NCI-H2196 (cell line): ENCODE measurements around the gene ALDH18A1.
A peak's percentile ranks its signal among the peaks of the same experiment; 100 is the strongest.

ENCODE experiments used
- DNase-seq: peaks from one replicate; lab custom pipeline; 2025; ENCODE audit not compliant: unreplicated experiment; lab: John Stamatoyannopoulos, UW

Gene ALDH18A1

GRCh38 chr10:95579835-95580535 lies 76.5 kb downstream of the ALDH18A1 start:
- no peak for DNase-seq

GRCh38 chr10:95579292-95579691 lies 77.2 kb downstream of the ALDH18A1 start:
- no peak for DNase-seq

- no peak for DNase-seq
Measured at GRCh38 chr10:95578619-95579018, 77.9 kb downstream of the ALDH18A1 start.

- DNase-seq = no peak
Measured at GRCh38 chr10:95574649-95575365, 81.7 kb downstream of the ALDH18A1 start.

DNA sequence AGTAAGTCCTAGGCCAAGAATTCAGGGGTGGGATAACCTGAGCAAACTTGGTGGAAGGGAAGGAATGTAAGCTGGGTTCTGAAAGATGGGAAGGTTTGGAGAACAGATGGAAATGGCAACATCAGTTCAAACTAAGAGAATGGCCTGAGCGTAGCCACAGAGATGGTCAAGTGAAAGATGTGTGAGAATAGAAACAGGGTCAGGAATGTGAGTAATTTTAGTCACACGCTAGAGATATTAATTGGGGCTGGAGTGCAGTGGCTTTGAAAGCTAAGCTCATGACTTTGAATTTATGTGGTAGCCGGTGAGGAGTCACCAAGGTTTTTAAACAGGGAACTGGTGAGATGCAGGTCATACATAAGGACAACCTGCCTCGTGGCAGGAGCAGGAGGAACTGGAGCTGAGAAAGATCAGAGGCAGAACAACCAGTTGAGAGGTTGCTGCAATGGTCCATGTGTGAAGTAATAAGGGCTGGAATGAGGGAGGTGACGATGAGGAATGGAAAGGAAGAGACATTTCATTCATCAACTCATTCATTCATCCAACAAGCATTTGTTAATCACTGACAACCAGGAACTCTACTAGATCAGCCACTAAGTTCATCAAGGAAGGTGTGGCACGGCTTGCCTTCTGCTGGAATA lies 82.4 kb downstream of the ALDH18A1 start:
- DNase-seq = no peak

DNA sequence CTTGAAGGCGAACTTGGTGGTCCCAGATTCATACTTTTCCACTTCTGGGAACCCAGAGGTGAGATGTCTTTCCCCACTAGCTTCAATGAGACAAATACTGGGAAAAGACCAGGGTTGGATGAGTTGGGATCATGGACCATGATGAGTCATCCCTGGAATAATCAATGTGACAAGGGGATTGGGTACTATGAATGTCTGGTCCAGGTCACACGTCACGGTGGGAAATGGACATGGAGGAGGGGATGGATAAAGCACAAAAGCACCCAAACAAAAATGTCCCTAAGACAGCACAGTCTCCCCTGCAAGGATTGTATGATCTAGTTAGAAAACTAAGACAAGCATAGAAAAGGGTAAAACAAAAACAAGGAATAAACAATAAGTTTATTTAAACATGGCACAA lies 83.0 kb downstream of the ALDH18A1 start:
- DNase-seq = no peak

GRCh38 chr10:95572131-95572820 lies 84.2 kb downstream of the ALDH18A1 start:
- no peak for DNase-seq

- no peak for DNase-seq
Measured at GRCh38 chr10:95571390-95571789, 85.1 kb downstream of the ALDH18A1 start.

GRCh38 chr10:95569368-95569767 lies 87.1 kb downstream of the ALDH18A1 start:
- DNase-seq = no peak

DNA sequence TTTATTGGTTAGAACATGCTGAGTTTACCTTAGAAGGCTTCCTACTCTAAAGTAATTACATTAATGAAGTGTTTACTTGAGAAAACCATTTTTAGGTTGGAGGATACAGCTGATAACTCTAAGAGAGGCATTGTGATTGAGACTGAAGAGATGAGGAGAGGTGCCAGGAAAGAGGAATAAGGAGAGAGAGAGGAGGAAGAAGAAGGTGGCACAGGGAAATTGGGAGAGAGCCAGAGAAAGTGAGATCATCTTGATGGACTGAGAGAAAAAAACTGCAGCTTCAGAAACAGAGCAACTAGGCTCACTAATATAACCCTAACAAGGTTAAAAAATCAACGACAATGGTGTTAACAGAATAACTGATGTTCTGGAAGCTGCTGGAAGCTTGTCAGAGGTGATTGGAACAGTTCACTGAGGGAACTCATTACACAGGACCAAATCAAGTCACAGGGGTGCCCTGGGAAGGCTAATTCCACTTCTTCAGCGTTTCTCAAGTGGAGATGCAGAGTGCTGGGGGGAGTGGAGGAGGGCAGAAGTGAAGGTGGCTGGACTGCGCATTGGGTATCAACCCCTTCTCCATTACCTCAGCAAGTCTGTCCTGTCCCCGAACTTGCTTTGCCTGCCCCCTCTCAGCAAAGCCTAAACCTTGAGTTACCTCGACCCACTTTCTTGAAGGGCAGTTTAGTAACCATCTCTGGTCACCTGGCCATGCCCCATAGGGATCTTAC lies 88.4 kb downstream of the ALDH18A1 start:
- peak; percentile 6 for DNase-seq

DNA sequence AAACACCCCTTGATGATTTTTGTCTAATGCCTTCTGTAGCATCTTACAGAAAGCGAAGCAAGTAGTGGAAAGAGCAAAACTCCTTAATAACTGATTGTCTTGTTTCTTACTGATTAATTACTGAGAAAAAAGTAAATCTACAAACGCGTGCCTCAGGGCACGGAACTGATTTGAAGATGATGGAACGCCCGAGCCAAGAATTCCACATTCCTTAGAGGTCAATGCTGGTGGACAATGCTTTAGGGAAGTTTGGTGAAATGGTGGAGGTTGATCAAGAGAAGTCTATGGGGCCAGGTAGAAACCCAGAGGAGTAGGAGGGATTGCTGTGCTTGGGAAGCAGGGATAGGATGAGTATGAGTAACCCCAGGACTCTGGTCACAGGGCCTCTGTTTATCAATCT lies 90.4 kb downstream of the ALDH18A1 start:
- no peak for DNase-seq

- no peak for DNase-seq
Measured at GRCh38 chr10:95565336-95565735, 91.2 kb downstream of the ALDH18A1 start.

DNA sequence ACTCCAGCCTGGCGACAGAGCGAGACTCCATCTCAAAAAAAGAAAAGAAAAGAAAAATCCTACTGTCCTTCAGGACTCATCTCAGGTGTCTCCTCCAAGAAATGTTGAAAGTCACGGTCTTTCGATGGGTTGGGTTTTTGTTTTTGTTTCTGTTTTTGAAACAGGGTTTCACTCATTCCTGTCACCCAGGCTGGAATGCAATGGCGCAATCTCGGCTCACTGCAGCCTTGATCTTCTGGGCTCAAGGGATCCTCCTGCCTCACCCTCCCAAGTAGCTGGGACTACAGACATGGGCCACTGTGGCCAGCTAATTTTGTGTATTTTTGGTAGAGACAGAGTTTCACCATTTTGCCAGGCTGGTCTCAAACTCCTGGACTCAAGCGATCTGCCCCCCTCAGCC lies 92.2 kb downstream of the ALDH18A1 start:
- DNase-seq = no peak

- DNase-seq = no peak
Measured at GRCh38 chr10:95562341-95562965, 94.1 kb downstream of the ALDH18A1 start.

GRCh38 chr10:95561864-95562177 lies 94.7 kb downstream of the ALDH18A1 start:
- DNase-seq = no peak

DNA sequence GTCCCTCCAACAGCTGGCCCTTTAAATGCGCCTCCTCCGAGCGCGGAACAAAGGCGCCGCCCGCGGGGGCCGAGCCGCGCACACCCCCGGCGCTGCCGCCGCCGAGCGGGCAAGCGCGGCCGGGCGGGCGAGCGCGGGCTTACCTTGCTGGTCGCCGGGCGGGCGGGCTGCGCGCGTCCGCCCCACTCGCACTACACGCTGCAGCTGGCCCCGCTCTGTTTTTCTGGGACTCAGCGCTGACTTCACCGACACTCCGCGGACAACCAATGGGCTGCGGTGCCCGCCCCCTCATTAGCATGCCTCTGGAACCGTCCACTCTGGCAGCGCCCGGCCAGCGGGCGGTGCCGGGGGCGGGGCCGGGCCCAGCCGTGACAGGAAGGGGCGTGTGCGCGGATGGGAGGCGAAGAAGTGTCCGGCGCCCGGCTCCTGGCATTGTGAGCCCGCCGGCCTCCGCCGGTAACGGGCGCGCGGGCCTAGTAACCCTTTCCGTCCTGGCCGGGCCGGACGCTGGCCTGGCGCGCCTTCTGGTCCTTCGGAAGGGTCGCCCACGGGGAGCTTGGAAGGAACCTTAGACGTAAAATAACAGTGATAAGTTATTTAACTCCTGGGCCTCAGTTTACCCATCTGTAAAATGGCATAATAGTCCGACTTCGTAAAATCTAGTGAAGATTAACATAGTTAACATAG lies 95.2 kb downstream of the ALDH18A1 start, which contains the start of gene SORBS1:
Gene SORBS1, minus strand, starts transcription at position 195 of the 687 bp plus-strand sequence. CDS start 120,236 bp downstream, outside the sequence.
- DNase-seq = peak; percentile 89

- peak; percentile 2 for DNase-seq
Measured at GRCh38 chr10:95560278-95561176, 96.0 kb downstream of the ALDH18A1 start.

DNA sequence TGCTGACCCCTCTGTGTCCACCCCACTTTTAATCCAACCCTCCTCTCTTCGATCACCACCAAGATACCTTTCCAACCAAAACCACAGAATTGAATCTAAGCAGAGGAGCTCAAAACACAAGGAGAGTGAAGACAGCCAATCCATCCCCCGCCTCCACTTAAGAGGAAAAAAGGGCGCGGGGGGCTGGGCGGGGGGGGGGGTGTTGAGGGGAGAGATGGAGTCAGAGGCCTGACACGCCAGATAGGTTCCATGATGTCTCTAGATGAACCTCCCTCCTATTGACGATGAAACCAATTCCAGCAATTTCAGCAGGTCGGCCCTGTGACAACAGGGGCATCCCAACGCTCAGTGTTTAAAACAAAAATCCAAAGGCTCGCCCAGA lies 96.6 kb downstream of the ALDH18A1 start:
- no peak for DNase-seq

DNA sequence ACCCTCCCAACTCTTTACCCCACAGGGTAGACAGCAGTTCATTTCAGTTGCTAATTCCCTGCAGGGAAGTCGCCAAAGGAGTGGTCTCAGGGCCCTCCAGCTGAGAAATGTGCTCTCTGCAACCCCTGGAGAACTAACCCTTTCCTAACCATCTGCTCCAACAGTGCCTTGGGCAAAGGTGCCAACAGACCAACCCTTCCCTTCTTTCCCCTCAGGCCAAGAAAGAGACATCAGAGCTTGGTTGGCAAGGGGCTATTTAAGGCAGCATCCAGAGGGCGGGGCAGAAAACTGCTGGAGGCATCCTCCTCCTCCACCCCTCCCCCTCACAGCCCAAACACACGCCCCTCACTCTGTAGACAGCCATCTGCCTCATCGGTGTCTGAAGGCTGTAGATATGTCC lies 97.0 kb downstream of the ALDH18A1 start:
- DNase-seq = no peak
